ENCODE data around the gene CLCA2.

DNA sequence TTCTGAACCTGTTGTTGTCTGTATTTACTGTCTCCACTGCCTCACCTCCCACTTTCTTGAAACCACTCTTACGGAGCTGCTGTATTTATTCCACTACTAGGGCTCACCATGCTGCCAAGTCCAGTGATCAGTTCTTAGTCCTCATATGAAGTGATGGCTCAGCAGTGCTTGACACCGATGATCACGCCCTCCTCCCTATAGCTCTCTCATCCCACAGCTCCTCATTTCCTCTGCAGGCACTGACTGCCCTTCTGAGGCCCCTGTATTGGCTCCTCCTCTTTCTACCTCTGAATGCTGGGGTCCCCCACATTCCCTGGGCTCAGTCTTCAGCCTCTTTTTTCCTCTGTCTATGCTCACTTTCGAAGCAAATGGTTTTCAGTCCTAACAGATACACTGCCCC, 48.2 kb downstream of the CLCA2 start:
- TF ChIP-seq ZNF174 (tag by site-specific recombination; IDR thresholded peaks at IDR 0.05), result no peak
- no peak for TF ChIP-seq AEBP2 (tag by site-specific recombination; IDR thresholded peaks at IDR 0.05; ENCODE audit: borderline replicate concordance)
- TF ChIP-seq CTCF (tag by site-specific recombination; IDR thresholded peaks at IDR 0.05), result no peak
- TF ChIP-seq PRDM6 (tag by site-specific recombination; IDR thresholded peaks at IDR 0.05), result no peak
- TF ChIP-seq, protein P1, sequence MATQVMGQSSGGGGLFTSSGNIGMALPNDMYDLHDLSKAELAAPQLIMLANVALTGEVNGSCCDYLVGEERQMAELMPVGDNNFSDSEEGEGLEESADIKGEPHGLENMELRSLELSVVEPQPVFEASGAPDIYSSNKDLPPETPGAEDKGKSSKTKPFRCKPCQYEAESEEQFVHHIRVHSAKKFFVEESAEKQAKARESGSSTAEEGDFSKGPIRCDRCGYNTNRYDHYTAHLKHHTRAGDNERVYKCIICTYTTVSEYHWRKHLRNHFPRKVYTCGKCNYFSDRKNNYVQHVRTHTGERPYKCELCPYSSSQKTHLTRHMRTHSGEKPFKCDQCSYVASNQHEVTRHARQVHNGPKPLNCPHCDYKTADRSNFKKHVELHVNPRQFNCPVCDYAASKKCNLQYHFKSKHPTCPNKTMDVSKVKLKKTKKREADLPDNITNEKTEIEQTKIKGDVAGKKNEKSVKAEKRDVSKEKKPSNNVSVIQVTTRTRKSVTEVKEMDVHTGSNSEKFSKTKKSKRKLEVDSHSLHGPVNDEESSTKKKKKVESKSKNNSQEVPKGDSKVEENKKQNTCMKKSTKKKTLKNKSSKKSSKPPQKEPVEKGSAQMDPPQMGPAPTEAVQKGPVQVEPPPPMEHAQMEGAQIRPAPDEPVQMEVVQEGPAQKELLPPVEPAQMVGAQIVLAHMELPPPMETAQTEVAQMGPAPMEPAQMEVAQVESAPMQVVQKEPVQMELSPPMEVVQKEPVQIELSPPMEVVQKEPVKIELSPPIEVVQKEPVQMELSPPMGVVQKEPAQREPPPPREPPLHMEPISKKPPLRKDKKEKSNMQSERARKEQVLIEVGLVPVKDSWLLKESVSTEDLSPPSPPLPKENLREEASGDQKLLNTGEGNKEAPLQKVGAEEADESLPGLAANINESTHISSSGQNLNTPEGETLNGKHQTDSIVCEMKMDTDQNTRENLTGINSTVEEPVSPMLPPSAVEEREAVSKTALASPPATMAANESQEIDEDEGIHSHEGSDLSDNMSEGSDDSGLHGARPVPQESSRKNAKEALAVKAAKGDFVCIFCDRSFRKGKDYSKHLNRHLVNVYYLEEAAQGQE (tag by site-specific recombination; IDR thresholded peaks at IDR 0.05), result no peak
- TF ChIP-seq ZNF202 (tag by site-specific recombination; IDR thresholded peaks at IDR 0.05; ENCODE audit: borderline replicate concordance), result no peak
- TF ChIP-seq KLF16 (tag by site-specific recombination; IDR thresholded peaks at IDR 0.05), result no peak
- TF ChIP-seq GLI4 (tag by site-specific recombination; IDR thresholded peaks at IDR 0.05), result no peak
- TF ChIP-seq ZBTB26 (tag by site-specific recombination; optimal IDR thresholded peaks at IDR 0.05), result no peak
- TF ChIP-seq ZNF169 (tag by site-specific recombination; IDR thresholded peaks at IDR 0.05), result no peak
- TF ChIP-seq ZNF580 (tag by site-specific recombination; IDR thresholded peaks at IDR 0.05), result no peak
- no peak for TF ChIP-seq ZNF350 (tag by site-specific recombination; IDR thresholded peaks at IDR 0.05)
- TF ChIP-seq ZNF324 (tag by site-specific recombination; IDR thresholded peaks at IDR 0.05), result no peak
- no peak for TF ChIP-seq ELK4 (IDR thresholded peaks at IDR 0.05; ENCODE audit: borderline replicate concordance, low read depth, low read length)
